ENCODE measurements around the gene DND1. TPM values are rescaled to one million over a fixed set of nuclear protein-coding genes. Genes with fewer than 3 reads are reported as not detected.
A peak's percentile ranks its signal among the peaks of the same experiment; 100 is the strongest.
"Not testable (repeated sequence)": the region's sequence is repeated elsewhere in the genome, so short reads cannot be mapped to it uniquely, and the experiment has no call there.

The DND1 gene
- total RNA-seq, 1 donor from 2014 or later: 1.4 TPM

- ATAC-seq (no peak), DNase-seq (ENCODE audit: low spot score) (no peak)
- intact Hi-C loops (cut with DNase I): no loop called here
These were observed 1.3 kb upstream of the DND1 start for GRCh38 chr5:140674629-140675028.

- DNase-seq (ENCODE audit: low spot score): no peak
- intact Hi-C loops (cut with DNase I): no loop called here
- no peak for ATAC-seq
These were observed 835 bp upstream of the DND1 start for GRCh38 chr5:140674211-140674610.

GRCh38 chr5:140672455-140673186, 755 bp downstream of the DND1 start:
- ATAC-seq (peak; percentile 27), DNase-seq (ENCODE audit: low spot score) (no peak)
- intact Hi-C loops (cut with DNase I): no loop called here

- ATAC-seq: no peak
- no peak for DNase-seq (ENCODE audit: low spot score)
- intact Hi-C loops (cut with DNase I): no loop called here
These were observed 1.8 kb downstream of the DND1 start for GRCh38 chr5:140671472-140672125.

- intact Hi-C loops (cut with DNase I); ATAC-seq; DNase-seq (ENCODE audit: low spot score): not testable (repeated sequence)
These were observed 2.3 kb downstream of the DND1 start for GRCh38 chr5:140671035-140671434.

- ATAC-seq: peak; percentile 99
- DNase-seq (ENCODE audit: low spot score): peak; percentile 97
- intact Hi-C loops (cut with DNase I): no loop called here
These were observed 8.8 kb downstream of the DND1 start, which contains the start of gene WDR55 for GRCh38 chr5:140664359-140665119. TSS of gene WDR55 (plus strand) at chr5:140664904. CDS start at chr5:140664913, 9 bp downstream.

GRCh38 chr5:140664030-140664358, 9.4 kb downstream of the DND1 start:
- ATAC-seq (no peak), DNase-seq (ENCODE audit: low spot score) (no peak)
- intact Hi-C loops (cut with DNase I): no loop called here

GRCh38 chr5:140660371-140660770, 13.0 kb downstream of the DND1 start:
- DNase-seq (ENCODE audit: low spot score); intact Hi-C loops (cut with DNase I); ATAC-seq: not testable (repeated sequence)

- DNase-seq (ENCODE audit: low spot score) (no peak), ATAC-seq (no peak)
- intact Hi-C loops (cut with DNase I): no loop called here
These were observed 14.5 kb downstream of the DND1 start for GRCh38 chr5:140658870-140659269.

GRCh38 chr5:140647042-140647419, 26.3 kb downstream of the DND1 start:
- DNase-seq (ENCODE audit: low spot score): no peak
- intact Hi-C loops (cut with DNase I): no loop called here
- ATAC-seq: no peak

GRCh38 chr5:140642718-140643117, 30.7 kb downstream of the DND1 start:
- intact Hi-C loops (cut with DNase I): loop anchor here (5.0 kb wide), 1 partner anchor 75 kb away; no protein-coding TSS in a partner anchor
- ATAC-seq: no peak

GRCh38 chr5:140641716-140642115, 31.7 kb downstream of the DND1 start:
- intact Hi-C loops (cut with DNase I): loop anchor here (5.0 kb wide), 1 partner anchor 74 kb away; no protein-coding TSS in a partner anchor
- no peak for ATAC-seq
- DNase-seq (ENCODE audit: low spot score): no peak

More at GRCh38 chr5:140642718-140643117, 30.7 kb downstream of the DND1 start:
- DNase-seq (ENCODE audit: low spot score): no peak

GRCh38 chr5:140639148-140639981, 34.0 kb downstream of the DND1 start, which contains the start of gene TMCO6:
TSS of gene TMCO6 (plus strand) at chr5:140639451. CDS start at chr5:140639528, 77 bp downstream.
- intact Hi-C loops (cut with DNase I): no loop called here
- ATAC-seq (peak; percentile 99), DNase-seq (ENCODE audit: low spot score) (peak; percentile 99)

- DNase-seq (ENCODE audit: low spot score); intact Hi-C loops (cut with DNase I); ATAC-seq: not testable (repeated sequence)
These were observed 34.6 kb downstream of the DND1 start for GRCh38 chr5:140638898-140639147.

GRCh38 chr5:140637371-140638100, 35.8 kb downstream of the DND1 start:
- no peak for ATAC-seq
- DNase-seq (ENCODE audit: low spot score): no peak
- intact Hi-C loops (cut with DNase I): no loop called here

- intact Hi-C loops (cut with DNase I): no loop called here
- DNase-seq (ENCODE audit: low spot score) (no peak), ATAC-seq (no peak)
These were observed 37.8 kb downstream of the DND1 start for GRCh38 chr5:140635291-140636257.

GRCh38 chr5:140634103-140634502, 39.3 kb downstream of the DND1 start:
- DNase-seq (ENCODE audit: low spot score): no peak
- intact Hi-C loops (cut with DNase I): no loop called here

More at GRCh38 chr5:140634103-140634502, 39.3 kb downstream of the DND1 start:
- no peak for ATAC-seq

Data from sciatic nerve (tissue), 2 donors.